D721Med (cell line): ENCODE results near the gene C19orf47.

ENCODE experiments used
- DNase-seq: peaks from one replicate; pipeline ENCODE4 v3.0.0; 2011; ENCODE audit warnings: low spot score; ENCODE audit not compliant: insufficient read length
- FAIRE-seq: peaks from 2 replicates; lab custom pipeline; 2011; peaks lifted over from hg19 to GRCh38; lab: Jason Lieb, UNC
- TF ChIP-seq, protein P1 (sequence below): IDR thresholded peaks from 2 replicates; pipeline ENCODE4 v1.5.1; 2012; ENCODE audit warnings: mild to moderate bottlenecking, control low read depth; ENCODE audit not compliant: insufficient read depth; ENCODE audit errors: missing control alignments

C19orf47 gene

DNA sequence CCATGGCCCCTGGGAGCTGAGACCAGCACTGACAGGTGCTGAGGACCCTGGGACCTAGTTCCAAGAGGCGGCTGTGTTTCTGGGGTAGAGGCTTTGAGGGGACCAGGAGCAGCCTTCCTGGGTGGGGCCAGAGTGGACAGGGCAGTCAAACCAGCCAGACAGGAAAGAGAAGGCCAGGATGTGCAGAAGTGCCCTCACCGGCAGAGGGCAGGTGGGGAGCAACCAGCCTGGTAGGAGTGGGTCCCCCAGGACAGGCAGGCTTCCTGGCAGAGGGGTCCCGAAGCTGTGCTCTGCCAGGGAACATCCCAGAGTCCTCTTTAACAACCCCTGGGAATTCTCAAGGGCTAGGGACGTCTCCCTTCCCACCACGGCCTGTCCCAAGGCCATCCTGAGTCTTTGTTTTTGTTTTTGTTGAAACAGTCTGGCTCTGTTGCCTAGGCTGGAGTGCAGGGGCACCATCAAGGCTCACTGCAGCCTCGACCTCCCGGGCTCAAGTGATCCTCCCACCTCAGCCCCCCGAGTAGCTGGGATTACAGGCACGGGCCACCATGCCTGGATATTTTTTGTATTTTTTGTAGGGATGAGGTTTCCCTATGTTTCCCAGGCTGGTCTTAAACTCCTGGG, 44.8 kb upstream of the C19orf47 start:
- no peak for FAIRE-seq
- TF ChIP-seq, protein P1, sequence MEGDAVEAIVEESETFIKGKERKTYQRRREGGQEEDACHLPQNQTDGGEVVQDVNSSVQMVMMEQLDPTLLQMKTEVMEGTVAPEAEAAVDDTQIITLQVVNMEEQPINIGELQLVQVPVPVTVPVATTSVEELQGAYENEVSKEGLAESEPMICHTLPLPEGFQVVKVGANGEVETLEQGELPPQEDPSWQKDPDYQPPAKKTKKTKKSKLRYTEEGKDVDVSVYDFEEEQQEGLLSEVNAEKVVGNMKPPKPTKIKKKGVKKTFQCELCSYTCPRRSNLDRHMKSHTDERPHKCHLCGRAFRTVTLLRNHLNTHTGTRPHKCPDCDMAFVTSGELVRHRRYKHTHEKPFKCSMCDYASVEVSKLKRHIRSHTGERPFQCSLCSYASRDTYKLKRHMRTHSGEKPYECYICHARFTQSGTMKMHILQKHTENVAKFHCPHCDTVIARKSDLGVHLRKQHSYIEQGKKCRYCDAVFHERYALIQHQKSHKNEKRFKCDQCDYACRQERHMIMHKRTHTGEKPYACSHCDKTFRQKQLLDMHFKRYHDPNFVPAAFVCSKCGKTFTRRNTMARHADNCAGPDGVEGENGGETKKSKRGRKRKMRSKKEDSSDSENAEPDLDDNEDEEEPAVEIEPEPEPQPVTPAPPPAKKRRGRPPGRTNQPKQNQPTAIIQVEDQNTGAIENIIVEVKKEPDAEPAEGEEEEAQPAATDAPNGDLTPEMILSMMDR, result peak; percentile 25
- no peak for DNase-seq

DNA sequence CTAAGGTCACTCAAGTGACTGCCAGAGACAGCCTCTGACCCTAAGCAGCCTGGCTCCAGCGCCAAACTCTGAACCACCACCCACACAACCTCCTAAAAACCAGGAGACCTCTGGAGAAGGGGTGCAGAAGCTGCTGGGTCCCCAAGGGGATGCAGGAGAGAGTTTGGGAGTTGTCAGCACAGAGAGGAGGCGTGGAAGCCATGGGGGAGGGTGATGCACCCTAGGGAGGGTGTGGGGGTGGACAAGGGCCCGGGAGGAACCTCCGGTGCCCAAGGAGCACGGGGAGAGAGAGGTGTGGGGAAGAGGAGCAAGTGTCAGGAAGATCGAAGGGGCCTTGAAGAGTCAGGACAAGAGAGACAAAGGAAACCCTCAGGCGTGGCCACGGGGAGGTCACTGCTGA, 43.9 kb upstream of the C19orf47 start:
- DNase-seq, result no peak
- TF ChIP-seq, protein P1, result no peak
- FAIRE-seq, result no peak

DNA sequence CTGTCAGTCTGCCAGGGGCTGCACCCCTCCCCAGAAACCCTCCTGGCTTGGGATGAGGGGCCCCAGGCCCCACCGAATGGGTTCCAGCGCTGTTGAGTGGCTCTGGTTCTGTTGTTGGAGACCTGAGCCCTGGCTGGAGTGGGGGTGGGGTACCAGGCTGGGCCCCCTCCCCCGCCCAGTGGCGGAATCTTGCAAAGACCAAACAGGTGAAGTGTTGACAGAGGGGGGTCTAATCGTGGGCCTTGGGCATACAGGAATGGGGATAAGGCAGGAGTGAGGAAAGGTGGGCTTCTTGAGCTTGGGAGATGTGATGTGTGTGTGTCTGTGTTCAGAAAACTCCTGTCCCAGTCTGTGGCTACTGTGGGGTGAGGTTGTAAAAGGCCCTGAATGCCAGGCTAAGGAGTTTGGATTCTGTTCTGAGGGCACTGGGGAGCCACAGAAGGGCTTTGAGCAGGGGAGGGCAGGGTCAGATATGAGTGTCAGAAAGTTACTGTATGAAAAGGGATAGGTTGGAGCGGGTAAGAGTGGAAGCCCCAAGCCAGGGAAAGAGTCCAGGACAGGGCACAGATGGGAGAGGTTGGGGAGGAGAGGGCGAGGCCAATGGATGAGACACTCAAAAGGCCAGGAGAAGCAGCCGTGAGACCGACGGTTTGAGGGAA, 42.0 kb upstream of the C19orf47 start, which contains the start of gene HIPK4:
Gene HIPK4, minus strand, starts transcription at position 98 of the 659 bp plus-strand sequence. CDS start 279 bp downstream, outside the sequence.
- DNase-seq, result no peak
- TF ChIP-seq, protein P1, result no peak
- no peak for FAIRE-seq

DNA sequence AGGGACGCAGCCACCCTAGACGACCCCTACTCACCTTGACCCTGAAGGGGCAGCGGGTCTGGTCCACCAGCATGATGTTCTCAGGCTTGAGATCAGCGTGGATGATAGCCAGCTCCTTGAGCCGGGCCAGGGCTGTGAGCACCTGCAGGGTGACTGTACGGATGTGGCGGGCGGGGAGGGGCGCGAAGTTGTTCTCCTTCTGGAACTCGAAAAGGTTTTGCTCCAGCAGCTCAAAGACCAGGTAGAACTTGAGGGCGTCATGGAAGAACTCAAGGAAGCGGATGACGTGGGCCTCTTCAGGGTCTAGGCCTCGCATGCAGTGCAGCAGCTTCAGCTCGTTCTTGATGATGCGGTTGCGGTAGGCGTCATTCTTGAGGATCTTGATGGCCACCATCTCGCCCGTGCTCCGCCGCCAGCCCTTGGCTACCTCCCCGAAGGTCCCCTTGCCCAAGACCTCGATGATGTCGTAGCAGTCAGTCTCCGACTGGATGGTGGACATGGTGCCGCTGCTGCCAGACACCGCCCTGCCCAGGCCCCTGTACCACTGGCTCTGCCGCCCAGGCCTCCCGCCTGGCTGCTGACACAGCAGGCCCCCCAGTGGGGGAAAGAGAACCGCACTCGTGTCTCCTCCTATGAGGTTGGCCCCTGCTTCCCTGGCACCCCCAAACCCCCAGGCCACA, 41.3 kb upstream of the C19orf47 start:
- FAIRE-seq (no peak), DNase-seq (no peak)
- TF ChIP-seq, protein P1, result no peak

DNA sequence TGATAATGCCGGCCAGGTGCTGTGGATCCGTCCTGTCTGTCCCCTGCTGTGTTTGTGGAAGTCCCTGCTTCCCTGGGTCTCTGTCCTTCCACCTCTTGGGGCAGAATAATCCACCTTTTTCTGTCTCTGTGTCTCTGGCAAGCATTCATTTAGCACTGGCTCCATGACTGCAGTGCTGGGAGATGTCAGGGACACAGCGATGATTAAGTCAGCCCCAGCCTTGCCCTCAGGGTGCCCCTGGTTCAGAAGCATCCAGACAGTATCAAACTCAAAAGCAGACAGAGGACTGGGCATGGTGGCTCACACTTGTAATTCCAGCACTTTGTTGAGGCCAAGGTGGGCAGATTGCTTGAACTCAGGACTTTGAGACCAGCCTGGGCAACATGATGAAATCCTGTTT, 40.3 kb upstream of the C19orf47 start:
- FAIRE-seq (no peak), DNase-seq (no peak)
- TF ChIP-seq, protein P1, result no peak

DNA sequence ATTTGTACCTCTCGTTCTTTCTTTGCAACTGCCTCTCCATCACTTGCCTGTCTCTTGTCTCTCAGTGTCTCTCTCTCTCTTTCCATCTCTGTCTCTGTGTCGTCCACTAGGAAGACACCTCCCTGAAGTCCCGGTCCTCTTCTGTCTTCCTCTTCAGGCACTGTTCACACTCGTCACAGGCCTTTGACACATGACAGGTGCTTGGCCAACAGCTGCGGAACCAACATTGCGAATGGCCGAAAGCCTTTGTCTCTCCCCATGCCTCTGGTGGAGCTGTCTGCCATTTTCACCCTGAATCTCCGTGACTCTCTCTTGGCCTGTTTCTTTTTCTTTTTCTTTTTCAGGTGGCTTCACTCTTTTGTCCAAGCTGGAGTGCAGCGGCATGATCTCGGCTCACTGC, 39.0 kb upstream of the C19orf47 start:
- FAIRE-seq (no peak), DNase-seq (no peak)
- TF ChIP-seq, protein P1, result no peak
